HepG2 (cell line): ENCODE results near the gene ISY1. TPM values are rescaled to one million over a fixed set of nuclear protein-coding genes. Genes with fewer than 3 reads are reported as not detected.

Experiments used
- AGO2 ChIP-seq: fragments of 200-400 bp; formaldehyde crosslinking; optimal IDR thresholded peaks from 2 replicates; pipeline ENCODE3; 2017; ENCODE audit warnings: mild to moderate bottlenecking, low read depth, low read length, moderate library complexity
- AHDC1 ChIP-seq: sonication (generic); formaldehyde crosslinking; IDR thresholded peaks from 2 replicates; pipeline ENCODE4 v1.5.1; 2020; ENCODE audit warnings: mild to moderate bottlenecking, missing genetic modification reagents, borderline replicate concordance
- HMGXB4 ChIP-seq, 2 experiments: sonication (generic) in 1 of 2; formaldehyde crosslinking in 1 of 2; IDR thresholded peaks; 2 replicates each; pipeline versions ENCODE4 v1.4.0 to v1.6.1; 2018 to 2020; ENCODE audit warnings: missing genetic modification reagents in 2 of 2, borderline replicate concordance in 1 of 2, low read depth in 1 of 2, mild to moderate bottlenecking in 1 of 2, missing biosample characterization in 1 of 2
- IRF9 ChIP-seq: sonication (generic); formaldehyde crosslinking; IDR thresholded peaks from 2 replicates; pipeline ENCODE4 v1.8.0; 2022; ENCODE audit warnings: missing genetic modification reagents, mild to moderate bottlenecking, borderline replicate concordance
- KDM5B ChIP-seq: sonication (generic); formaldehyde crosslinking; IDR thresholded peaks from 2 replicates; pipeline ENCODE4 v1.4.0; 2020; ENCODE audit warnings: missing genetic modification reagents, mild to moderate bottlenecking, borderline replicate concordance
- KMT2B ChIP-seq: IDR thresholded peaks from 2 replicates; pipeline ENCODE4 v1.6.1; 2016; ENCODE audit warnings: missing genetic modification reagents, missing compliant biosample characterization
- MIXL1 ChIP-seq: IDR thresholded peaks from 2 replicates; pipeline ENCODE4 v1.6.1; 2016
- MLX ChIP-seq: IDR thresholded peaks from 2 replicates; pipeline ENCODE4 v1.6.1; 2016
- NFYB ChIP-seq: sonication (generic); formaldehyde crosslinking; IDR thresholded peaks from 2 replicates; pipeline ENCODE4 v1.4.0; 2020; ENCODE audit warnings: missing genetic modification reagents
- SIN3B ChIP-seq: fragments of 150-350 bp; IDR thresholded peaks from 2 replicates; pipeline ENCODE4 v1.6.1; 2014; ENCODE audit warnings: low read length
- SPEN ChIP-seq: sonication (generic); formaldehyde crosslinking; IDR thresholded peaks from 2 replicates; pipeline ENCODE4 v1.5.1; 2020; ENCODE audit warnings: low read depth, mild to moderate bottlenecking, missing genetic modification reagents
- TFDP2 ChIP-seq: sonication (generic); formaldehyde crosslinking; IDR thresholded peaks from 2 replicates; pipeline ENCODE4 v1.4.0; 2020; ENCODE audit warnings: missing genetic modification reagents
- ZNF468 ChIP-seq: sonication (generic); formaldehyde crosslinking; IDR thresholded peaks from 2 replicates; pipeline ENCODE4 v1.8.0; 2022; ENCODE audit warnings: mild to moderate bottlenecking, moderate library complexity, missing genetic modification reagents
- ZNF556 ChIP-seq: sonication (generic); formaldehyde crosslinking; IDR thresholded peaks from 2 replicates; pipeline ENCODE4 v1.4.0; 2020; ENCODE audit warnings: mild to moderate bottlenecking, missing genetic modification reagents, borderline replicate concordance
- ZNF749 ChIP-seq: sonication (generic); formaldehyde crosslinking; IDR thresholded peaks from 2 replicates; pipeline ENCODE4 v1.8.0; 2022; ENCODE audit warnings: mild to moderate bottlenecking, missing genetic modification reagents, moderate library complexity, borderline replicate concordance
- ZNF776 ChIP-seq: sonication (generic); formaldehyde crosslinking; IDR thresholded peaks from 2 replicates; pipeline ENCODE4 v1.4.0; 2020; ENCODE audit warnings: mild to moderate bottlenecking, missing genetic modification reagents
- ZNF883 ChIP-seq: sonication (generic); formaldehyde crosslinking; IDR thresholded peaks from 2 replicates; pipeline ENCODE4 v1.5.1; 2020; ENCODE audit warnings: mild to moderate bottlenecking, missing genetic modification reagents; ENCODE audit errors: not compliant biosample characterization
- polyA plus RNA-seq, 8 experiments: library from polyadenylated mRNA; depleted of rRNA in 3 of 8; stranded (reverse) in 7 of 8; unstranded in 1 of 8; fragments of >200 nt; fragmentation: Illumina TruSeq in 4 of 8; extraction: Trizol in 4 of 8; gene quantifications; 2 replicates each; pipeline versions ENCODE4 v1.2.1 to v1.2.3, GENCODE V29; 2011 to 2016; ENCODE audit warnings: low read depth in 4 of 8, missing spikeins in 1 of 8, mixed read lengths in 1 of 8; ENCODE audit not compliant: insufficient read depth in 1 of 8
- total RNA-seq, 5 experiments: library from RNA; depleted of rRNA; stranded (reverse); fragments of >200 nt; fragmentation: Illumina TruSeq; extraction: Trizol; gene quantifications; 2 replicates each; pipeline ENCODE4 v1.2.3, GENCODE V29; 2016; ENCODE audit warnings: low read depth in 1 of 5

Gene ISY1
- total and polyA plus RNA-seq, 2 of the 13 experiments (the other 11 are each of a cell fraction or from before 2014, with no cell fraction given), result 21.0 to 39.1 TPM

GRCh38 chr3:129160891-129161859 is at the start of gene ISY1 (continued):
- TF ChIP-seq KDM5B (CRISPR knock-in tag) (peak; percentile 84), SIN3B (peak; percentile 93), HMGXB4 (CRISPR knock-in tag; IDR thresholded peaks at IDR 0.05; ENCODE audit: borderline replicate concordance in 1 of 2, low read depth in 1 of 2) (peak; percentile 78 to 84; a peak in 3 of 4 replicates), ZNF883 (CRISPR knock-in tag) (peak; percentile 11), MIXL1 (peak; percentile 38; the same call in 1 of the 2 replicates), ZNF749 (CRISPR knock-in tag) (0 out of 2 replicates have a peak, but pooled peaks have one; percentile 48), SPEN (CRISPR knock-in tag) (peak; percentile 71), NFYB (CRISPR knock-in tag) (peak; percentile 84), IRF9 (CRISPR knock-in tag) (peak; percentile 89), ZNF468 (no peak), TFDP2 (CRISPR knock-in tag) (peak; percentile 81), AHDC1 (CRISPR knock-in tag) (0 out of 2 replicates have a peak, but pooled peaks have one; percentile 20), ZNF556 (CRISPR knock-in tag) (peak; percentile 81; the same call in 1 of the 2 replicates), KMT2B (peak; percentile 89), ZNF776 (CRISPR knock-in tag) (peak; percentile 38; the same call in 1 of the 2 replicates), MLX (CRISPR knock-in tag) (peak; percentile 13; the same call in 1 of the 2 replicates), AGO2 (peak; percentile 69)
